ENCODE measurements around the gene C12orf57.

DNA sequence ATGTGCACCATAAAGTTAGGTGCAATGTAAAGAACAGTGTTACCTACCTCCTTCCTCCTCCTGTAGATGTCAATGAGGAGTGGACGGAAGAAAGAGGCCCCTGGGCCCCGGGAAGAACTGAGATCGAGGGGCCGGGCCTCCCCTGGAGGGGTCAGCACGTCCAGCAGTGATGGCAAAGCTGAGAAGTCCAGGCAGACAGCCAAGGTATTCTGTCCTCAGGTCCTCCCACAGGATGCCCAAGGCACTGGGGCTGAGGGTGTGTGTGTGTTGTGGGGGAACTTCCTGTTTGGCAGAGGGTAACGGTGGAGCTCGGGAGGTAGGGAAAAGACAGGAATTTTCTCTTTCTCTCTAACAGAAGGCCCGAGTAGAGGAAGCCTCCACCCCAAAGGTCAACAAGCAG, 9.7 kb upstream of the C12orf57 start:
- TF ChIP-seq, protein P1, sequence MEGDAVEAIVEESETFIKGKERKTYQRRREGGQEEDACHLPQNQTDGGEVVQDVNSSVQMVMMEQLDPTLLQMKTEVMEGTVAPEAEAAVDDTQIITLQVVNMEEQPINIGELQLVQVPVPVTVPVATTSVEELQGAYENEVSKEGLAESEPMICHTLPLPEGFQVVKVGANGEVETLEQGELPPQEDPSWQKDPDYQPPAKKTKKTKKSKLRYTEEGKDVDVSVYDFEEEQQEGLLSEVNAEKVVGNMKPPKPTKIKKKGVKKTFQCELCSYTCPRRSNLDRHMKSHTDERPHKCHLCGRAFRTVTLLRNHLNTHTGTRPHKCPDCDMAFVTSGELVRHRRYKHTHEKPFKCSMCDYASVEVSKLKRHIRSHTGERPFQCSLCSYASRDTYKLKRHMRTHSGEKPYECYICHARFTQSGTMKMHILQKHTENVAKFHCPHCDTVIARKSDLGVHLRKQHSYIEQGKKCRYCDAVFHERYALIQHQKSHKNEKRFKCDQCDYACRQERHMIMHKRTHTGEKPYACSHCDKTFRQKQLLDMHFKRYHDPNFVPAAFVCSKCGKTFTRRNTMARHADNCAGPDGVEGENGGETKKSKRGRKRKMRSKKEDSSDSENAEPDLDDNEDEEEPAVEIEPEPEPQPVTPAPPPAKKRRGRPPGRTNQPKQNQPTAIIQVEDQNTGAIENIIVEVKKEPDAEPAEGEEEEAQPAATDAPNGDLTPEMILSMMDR (IDR thresholded peaks at IDR 0.05; ENCODE audit: low read length) = no peak
- no peak for TF ChIP-seq EZH2 (IDR thresholded peaks at IDR 0.05; ENCODE audit: borderline replicate concordance, low read length)
